Parathyroid adenoma (tissue), 2 donors: ENCODE results near the gene FBXO9.

Experiments used
- H2AFZ ChIP-seq: fragments of 300-600 bp; sonication (generic); one replicate; pipeline ENCODE4 v1.7.0; 2017; ENCODE audit warnings: antibody characterized with exemption, mild to moderate bottlenecking
- H3K27ac ChIP-seq: fragments of 300-600 bp; sonication (generic); one replicate; pipeline ENCODE4 v1.7.0; 2017
- H3K27me3 ChIP-seq: fragments of 300-600 bp; sonication (generic); one replicate; pipeline ENCODE4 v1.7.0; 2017; ENCODE audit warnings: low read length; ENCODE audit not compliant: control insufficient read depth, insufficient read depth
- H3K36me3 ChIP-seq: fragments of 300-600 bp; sonication (generic); one replicate; pipeline ENCODE4 v1.7.0; 2017; ENCODE audit warnings: low read length; ENCODE audit not compliant: control insufficient read depth, insufficient read depth
- H3K4me1 ChIP-seq: fragments of 300-600 bp; sonication (generic); one replicate; pipeline ENCODE4 v1.7.0; 2017; ENCODE audit warnings: control low read depth
- H3K4me2 ChIP-seq: fragments of 300-600 bp; sonication (generic); one replicate; pipeline ENCODE4 v1.7.0; 2017; ENCODE audit warnings: low read length
- H3K4me3 ChIP-seq: fragments of 300-600 bp; sonication (generic); one replicate; pipeline ENCODE4 v1.7.0; 2017; ENCODE audit warnings: low read depth, low read length
- H3K79me2 ChIP-seq: fragments of 300-600 bp; sonication (generic); one replicate; pipeline ENCODE4 v1.7.0; 2017; ENCODE audit warnings: control low read depth
- H3K9ac ChIP-seq: fragments of 300-600 bp; sonication (generic); one replicate; pipeline ENCODE4 v1.7.0; 2017; ENCODE audit warnings: mild to moderate bottlenecking
- H3K9me3 ChIP-seq: fragments of 300-600 bp; sonication (generic); one replicate; pipeline ENCODE4 v1.7.0; 2017; ENCODE audit warnings: low read length; ENCODE audit not compliant: control insufficient read depth
- CTCF ChIP-seq: fragments of 300-600 bp; sonication (generic); IDR thresholded peaks from one replicate; pipeline ENCODE4 v1.7.0; 2017; ENCODE audit warnings: antibody characterized with exemption, mild to moderate bottlenecking
- donor health status: primary hyperparathyroidism.

Gene FBXO9

GRCh38 chr6:53029761-53030160 is 35.4 kb upstream of the FBXO9 start:
- H3K27me3 ChIP-seq: no peaks in the 10 kb centered on the region
- H3K4me3 ChIP-seq: no peak overlapping the region
- TF ChIP-seq CTCF: no peak
- H3K9ac ChIP-seq: no peak overlapping the region
- no peak overlapping the region for H3K27ac ChIP-seq
- no peak overlapping the region for H3K4me2 ChIP-seq
- H2AFZ ChIP-seq: no peak overlapping the region
- no peaks in the 10 kb centered on the region for H3K9me3 ChIP-seq
- H3K36me3 ChIP-seq: no peaks in the 10 kb centered on the region
- H3K4me1 ChIP-seq: no peaks in the 10 kb centered on the region
- H3K79me2 ChIP-seq: no peaks in the 10 kb centered on the region

GRCh38 chr6:53031281-53031680 is 33.9 kb upstream of the FBXO9 start:
- no peak for TF ChIP-seq CTCF

GRCh38 chr6:53032849-53033248 is 32.4 kb upstream of the FBXO9 start:
- Histone ChIP-seq H3K27ac (no peak overlapping the region), H3K27me3 (no peaks in the 10 kb centered on the region)

More at GRCh38 chr6:53031281-53031680, 33.9 kb upstream of the FBXO9 start:
- Histone ChIP-seq H2AFZ (no peak overlapping the region), H3K9ac (no peak overlapping the region), H3K9me3 (no peaks in the 10 kb centered on the region), H3K36me3 (no peaks in the 10 kb centered on the region), H3K27me3 (no peaks in the 10 kb centered on the region), H3K27ac (no peak overlapping the region), H3K4me1 (no peaks in the 10 kb centered on the region), H3K4me2 (no peak overlapping the region), H3K4me3 (no peak overlapping the region), H3K79me2 (no peaks in the 10 kb centered on the region)

GRCh38 chr6:53033764-53034163 is 31.4 kb upstream of the FBXO9 start:
- H2AFZ ChIP-seq: no peak overlapping the region
- no peak overlapping the region for H3K4me3 ChIP-seq
- H3K4me2 ChIP-seq: no peak overlapping the region
- no peaks in the 10 kb centered on the region for H3K27me3 ChIP-seq
- H3K27ac ChIP-seq: no peak overlapping the region
- no peaks in the 10 kb centered on the region for H3K4me1 ChIP-seq
- no peaks in the 10 kb centered on the region for H3K36me3 ChIP-seq
- no peaks in the 10 kb centered on the region for H3K9me3 ChIP-seq
- no peak for TF ChIP-seq CTCF
- H3K79me2 ChIP-seq: no peaks in the 10 kb centered on the region
- H3K9ac ChIP-seq: no peak overlapping the region

More at GRCh38 chr6:53032849-53033248, 32.4 kb upstream of the FBXO9 start:
- Histone ChIP-seq H3K9ac (no peak overlapping the region), H2AFZ (no peak overlapping the region), H3K4me3 (no peak overlapping the region), H3K4me2 (no peak overlapping the region), H3K4me1 (no peaks in the 10 kb centered on the region), H3K79me2 (no peaks in the 10 kb centered on the region), H3K9me3 (no peaks in the 10 kb centered on the region), H3K36me3 (no peaks in the 10 kb centered on the region)
- TF ChIP-seq CTCF: no peak

- TF ChIP-seq CTCF: no peak
- Histone ChIP-seq H3K27ac (no peak overlapping the region), H3K36me3 (no peaks in the 10 kb centered on the region)
Measured at GRCh38 chr6:53035549-53036213, 29.5 kb upstream of the FBXO9 start.

More at GRCh38 chr6:53035549-53036213, 29.5 kb upstream of the FBXO9 start:
- H3K79me2 ChIP-seq: no peaks in the 10 kb centered on the region
- H2AFZ ChIP-seq: no peak overlapping the region
- no peak overlapping the region for H3K4me3 ChIP-seq
- H3K9me3 ChIP-seq: no peaks in the 10 kb centered on the region
- H3K9ac ChIP-seq: no peak overlapping the region
- H3K4me2 ChIP-seq: no peak overlapping the region
- no peaks in the 10 kb centered on the region for H3K27me3 ChIP-seq
- no peaks in the 10 kb centered on the region for H3K4me1 ChIP-seq
